ENCODE data around the gene RABL6.

DNA sequence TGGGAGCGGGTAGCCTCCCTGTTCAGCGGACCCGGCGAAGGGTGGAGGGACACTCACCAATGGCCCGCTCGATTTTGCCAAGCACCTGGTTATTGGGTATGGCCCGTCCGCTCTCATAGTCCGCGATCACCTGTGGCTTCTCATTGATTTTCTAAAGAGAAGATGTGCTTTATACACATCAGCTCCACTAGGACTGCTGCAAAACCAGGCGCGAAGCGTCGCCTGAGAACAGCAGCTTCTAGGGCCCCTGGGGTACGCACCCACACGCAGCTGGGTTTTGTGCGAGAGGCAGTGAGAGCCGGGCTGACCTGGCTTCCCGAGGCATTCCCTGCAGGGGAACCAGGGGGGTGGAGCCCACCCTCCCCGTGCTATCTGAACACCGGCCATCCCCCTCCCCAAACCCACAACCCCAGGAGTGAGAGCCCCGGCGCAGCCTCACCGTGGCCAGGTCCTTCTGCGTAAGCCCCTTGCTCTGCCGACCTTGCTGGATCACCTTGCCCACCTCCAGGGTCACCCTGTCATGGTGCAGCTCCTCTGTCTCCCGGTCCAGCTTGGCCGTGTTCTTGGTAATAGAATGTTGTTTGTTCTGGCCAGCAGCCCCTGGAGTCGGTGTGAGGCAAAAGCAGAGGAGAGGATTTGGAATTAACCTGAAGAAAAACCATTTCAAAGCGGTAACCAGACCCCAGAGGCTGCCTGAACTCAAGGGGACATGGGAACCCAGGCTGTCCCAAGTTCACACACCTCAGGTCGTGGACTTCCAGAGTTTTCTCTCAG, 55.3 kb downstream of the RABL6 start:
- TF ChIP-seq, protein P1, sequence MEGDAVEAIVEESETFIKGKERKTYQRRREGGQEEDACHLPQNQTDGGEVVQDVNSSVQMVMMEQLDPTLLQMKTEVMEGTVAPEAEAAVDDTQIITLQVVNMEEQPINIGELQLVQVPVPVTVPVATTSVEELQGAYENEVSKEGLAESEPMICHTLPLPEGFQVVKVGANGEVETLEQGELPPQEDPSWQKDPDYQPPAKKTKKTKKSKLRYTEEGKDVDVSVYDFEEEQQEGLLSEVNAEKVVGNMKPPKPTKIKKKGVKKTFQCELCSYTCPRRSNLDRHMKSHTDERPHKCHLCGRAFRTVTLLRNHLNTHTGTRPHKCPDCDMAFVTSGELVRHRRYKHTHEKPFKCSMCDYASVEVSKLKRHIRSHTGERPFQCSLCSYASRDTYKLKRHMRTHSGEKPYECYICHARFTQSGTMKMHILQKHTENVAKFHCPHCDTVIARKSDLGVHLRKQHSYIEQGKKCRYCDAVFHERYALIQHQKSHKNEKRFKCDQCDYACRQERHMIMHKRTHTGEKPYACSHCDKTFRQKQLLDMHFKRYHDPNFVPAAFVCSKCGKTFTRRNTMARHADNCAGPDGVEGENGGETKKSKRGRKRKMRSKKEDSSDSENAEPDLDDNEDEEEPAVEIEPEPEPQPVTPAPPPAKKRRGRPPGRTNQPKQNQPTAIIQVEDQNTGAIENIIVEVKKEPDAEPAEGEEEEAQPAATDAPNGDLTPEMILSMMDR (IDR thresholded peaks at IDR 0.05), result no peak
- no peak for TF ChIP-seq POLR2A (IDR thresholded peaks at IDR 0.05)
- no peak for TF ChIP-seq EP300 (IDR thresholded peaks at IDR 0.05)
